Choroid plexus epithelial cell (primary cell): ENCODE results near the gene ONECUT1.
A peak's percentile ranks its signal among the peaks of the same experiment; 100 is the strongest.

Experiments
- DNase-seq: peaks from one replicate; pipeline ENCODE4 v3.0.0-alpha.2; 2010; ENCODE audit warnings: low read depth
- H3K4me3 ChIP-seq: 2 replicates; pipeline ENCODE4 v1.5.1; 2011; ENCODE audit warnings: low read depth, mild to moderate bottlenecking, control low read depth, low read length, moderate library complexity
- TF ChIP-seq, protein P1 (sequence below): conservative IDR thresholded peaks from 2 replicates; pipeline ENCODE4 v1.5.1; 2011; ENCODE audit warnings: low read depth, mild to moderate bottlenecking, control low read depth, inconsistent platforms, low read length, moderate library complexity

ONECUT1 gene

DNA sequence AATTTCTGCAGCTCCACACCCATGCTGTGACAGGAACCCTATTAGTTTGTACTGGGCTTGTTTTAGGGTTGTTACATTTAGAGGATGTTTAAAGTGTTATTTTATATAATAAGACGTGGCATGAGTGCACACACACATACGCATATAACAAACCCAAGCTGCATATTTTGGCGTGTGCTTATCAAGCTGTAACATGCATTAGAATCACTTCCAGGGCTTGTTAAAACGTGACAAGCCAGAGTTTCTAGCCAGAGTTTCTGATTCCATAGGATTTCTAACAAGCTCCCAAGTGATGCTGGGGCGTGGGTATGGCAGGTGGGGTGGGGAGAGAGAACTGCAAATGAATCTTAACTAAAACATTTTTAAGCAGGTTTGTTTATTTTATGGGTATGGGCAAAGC is 17.4 kb downstream of the ONECUT1 start:
- no peak for DNase-seq
- no peak overlapping the region for H3K4me3 ChIP-seq
- TF ChIP-seq, protein P1, sequence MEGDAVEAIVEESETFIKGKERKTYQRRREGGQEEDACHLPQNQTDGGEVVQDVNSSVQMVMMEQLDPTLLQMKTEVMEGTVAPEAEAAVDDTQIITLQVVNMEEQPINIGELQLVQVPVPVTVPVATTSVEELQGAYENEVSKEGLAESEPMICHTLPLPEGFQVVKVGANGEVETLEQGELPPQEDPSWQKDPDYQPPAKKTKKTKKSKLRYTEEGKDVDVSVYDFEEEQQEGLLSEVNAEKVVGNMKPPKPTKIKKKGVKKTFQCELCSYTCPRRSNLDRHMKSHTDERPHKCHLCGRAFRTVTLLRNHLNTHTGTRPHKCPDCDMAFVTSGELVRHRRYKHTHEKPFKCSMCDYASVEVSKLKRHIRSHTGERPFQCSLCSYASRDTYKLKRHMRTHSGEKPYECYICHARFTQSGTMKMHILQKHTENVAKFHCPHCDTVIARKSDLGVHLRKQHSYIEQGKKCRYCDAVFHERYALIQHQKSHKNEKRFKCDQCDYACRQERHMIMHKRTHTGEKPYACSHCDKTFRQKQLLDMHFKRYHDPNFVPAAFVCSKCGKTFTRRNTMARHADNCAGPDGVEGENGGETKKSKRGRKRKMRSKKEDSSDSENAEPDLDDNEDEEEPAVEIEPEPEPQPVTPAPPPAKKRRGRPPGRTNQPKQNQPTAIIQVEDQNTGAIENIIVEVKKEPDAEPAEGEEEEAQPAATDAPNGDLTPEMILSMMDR, result no peak

- TF ChIP-seq, protein P1, result peak; percentile 63
- no peak overlapping the region for H3K4me3 ChIP-seq
- DNase-seq, result peak; percentile 56
These were observed 24.4 kb downstream of the ONECUT1 start for GRCh38 chr15:52765785-52766184.

- DNase-seq, result no peak
- H3K4me3 ChIP-seq, result no peak overlapping the region
- TF ChIP-seq, protein P1, result no peak
These were observed 25.4 kb downstream of the ONECUT1 start for GRCh38 chr15:52764731-52765130.

- TF ChIP-seq, protein P1, result no peak
- no peak overlapping the region for H3K4me3 ChIP-seq
- DNase-seq, result no peak
These were observed 27.5 kb downstream of the ONECUT1 start for GRCh38 chr15:52762621-52763020.

DNA sequence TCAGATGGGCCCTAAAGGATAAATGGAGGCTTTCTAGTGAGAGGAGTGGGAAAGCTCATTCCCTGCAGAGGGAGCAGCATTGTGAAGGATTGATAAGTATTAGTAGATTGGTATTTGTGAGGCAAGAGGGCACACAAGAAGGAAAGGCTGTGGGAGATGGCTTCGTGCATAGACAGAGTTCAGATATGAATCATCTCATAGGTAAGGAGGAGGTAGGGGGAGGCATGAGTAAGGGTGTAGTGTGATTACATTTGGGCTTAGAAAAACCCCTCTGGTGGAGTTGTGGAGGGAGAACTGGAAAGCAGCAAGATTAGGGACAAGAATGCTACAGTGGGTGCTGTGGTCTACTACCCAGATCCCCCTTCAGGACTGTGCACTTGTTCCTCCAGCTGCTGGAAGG is 29.6 kb downstream of the ONECUT1 start:
- TF ChIP-seq, protein P1, result no peak
- H3K4me3 ChIP-seq, result no peak overlapping the region
- DNase-seq, result no peak

- TF ChIP-seq, protein P1, result no peak
- no peak overlapping the region for H3K4me3 ChIP-seq
- DNase-seq, result no peak
These were observed 30.2 kb downstream of the ONECUT1 start for GRCh38 chr15:52759969-52760368.

DNA sequence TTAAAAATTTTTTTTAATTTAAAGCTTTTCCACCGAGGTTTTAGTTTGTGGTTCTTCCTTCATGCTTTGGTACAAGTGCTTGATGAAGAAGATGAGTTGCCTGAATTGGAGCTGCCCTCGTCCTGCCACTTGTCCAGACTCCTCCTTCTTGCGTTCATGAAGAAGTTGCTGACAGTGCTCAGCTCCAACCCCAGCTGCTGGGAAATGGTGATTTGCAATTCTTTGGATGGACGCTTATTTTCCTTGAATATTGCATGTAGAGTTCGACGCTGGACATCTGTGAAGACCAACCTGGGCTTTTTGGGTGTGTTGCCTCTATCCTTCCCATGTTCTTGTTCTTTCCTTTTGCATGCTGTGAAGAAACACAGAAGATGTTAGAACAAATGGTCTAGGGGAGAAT is 32.6 kb downstream of the ONECUT1 start:
- TF ChIP-seq, protein P1, result no peak
- DNase-seq, result no peak
- no peak overlapping the region for H3K4me3 ChIP-seq
